ENCODE measurements around the gene CLASRP.
A peak's percentile ranks its signal among the peaks of the same experiment; 100 is the strongest.

- TF ChIP-seq, protein P1, sequence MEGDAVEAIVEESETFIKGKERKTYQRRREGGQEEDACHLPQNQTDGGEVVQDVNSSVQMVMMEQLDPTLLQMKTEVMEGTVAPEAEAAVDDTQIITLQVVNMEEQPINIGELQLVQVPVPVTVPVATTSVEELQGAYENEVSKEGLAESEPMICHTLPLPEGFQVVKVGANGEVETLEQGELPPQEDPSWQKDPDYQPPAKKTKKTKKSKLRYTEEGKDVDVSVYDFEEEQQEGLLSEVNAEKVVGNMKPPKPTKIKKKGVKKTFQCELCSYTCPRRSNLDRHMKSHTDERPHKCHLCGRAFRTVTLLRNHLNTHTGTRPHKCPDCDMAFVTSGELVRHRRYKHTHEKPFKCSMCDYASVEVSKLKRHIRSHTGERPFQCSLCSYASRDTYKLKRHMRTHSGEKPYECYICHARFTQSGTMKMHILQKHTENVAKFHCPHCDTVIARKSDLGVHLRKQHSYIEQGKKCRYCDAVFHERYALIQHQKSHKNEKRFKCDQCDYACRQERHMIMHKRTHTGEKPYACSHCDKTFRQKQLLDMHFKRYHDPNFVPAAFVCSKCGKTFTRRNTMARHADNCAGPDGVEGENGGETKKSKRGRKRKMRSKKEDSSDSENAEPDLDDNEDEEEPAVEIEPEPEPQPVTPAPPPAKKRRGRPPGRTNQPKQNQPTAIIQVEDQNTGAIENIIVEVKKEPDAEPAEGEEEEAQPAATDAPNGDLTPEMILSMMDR (conservative IDR thresholded peaks at IDR 0.05), result no peak
- peak; percentile 75; the same call in 1 of the 2 replicates for TF ChIP-seq ZFX (IDR thresholded peaks at IDR 0.05)
Observed at GRCh38 chr19:45038931-45039893, at the start of gene CLASRP.

Measured in C4-2B (cell line).